Measurements from ENCODE around the gene KLHDC8B.

The KLHDC8B gene

DNA sequence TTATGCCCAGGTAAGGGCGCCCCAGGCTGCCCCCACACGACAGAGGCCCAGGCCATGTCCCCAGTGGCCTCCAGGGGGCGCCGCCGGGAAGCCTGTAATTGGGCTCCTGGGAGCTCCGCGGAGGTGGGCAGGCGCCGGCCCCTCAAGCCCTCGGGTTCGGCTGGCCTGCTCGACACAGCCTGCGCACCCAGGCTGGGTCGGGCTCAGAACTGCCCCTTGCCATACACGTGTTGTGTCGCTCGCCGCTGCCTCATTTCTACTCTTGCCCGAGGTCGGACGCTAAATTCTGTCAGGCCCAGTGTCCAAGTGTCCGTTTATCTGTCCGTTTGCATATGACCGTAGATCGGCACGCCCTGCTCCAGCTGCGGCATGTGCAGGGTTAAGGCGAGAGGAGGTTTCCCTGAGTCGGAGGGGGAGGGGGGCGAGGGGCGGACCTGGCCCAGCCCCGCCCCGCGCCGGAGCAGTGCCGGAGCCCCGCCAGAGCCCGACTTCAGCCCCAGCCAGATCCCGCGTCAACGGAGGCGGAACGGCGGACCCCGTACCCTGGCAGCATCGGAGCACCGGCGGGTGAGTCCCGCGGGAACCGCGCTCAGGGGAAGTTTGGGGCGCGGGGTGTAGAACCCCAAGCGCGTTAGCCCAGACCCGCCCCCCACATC, at the start of gene KLHDC8B:
Gene KLHDC8B, plus strand, starts transcription at position 480 of the 656 bp plus-strand sequence. CDS start 1,172 bp downstream, outside the sequence.
- peak; percentile 90 for DNase-seq

DNA sequence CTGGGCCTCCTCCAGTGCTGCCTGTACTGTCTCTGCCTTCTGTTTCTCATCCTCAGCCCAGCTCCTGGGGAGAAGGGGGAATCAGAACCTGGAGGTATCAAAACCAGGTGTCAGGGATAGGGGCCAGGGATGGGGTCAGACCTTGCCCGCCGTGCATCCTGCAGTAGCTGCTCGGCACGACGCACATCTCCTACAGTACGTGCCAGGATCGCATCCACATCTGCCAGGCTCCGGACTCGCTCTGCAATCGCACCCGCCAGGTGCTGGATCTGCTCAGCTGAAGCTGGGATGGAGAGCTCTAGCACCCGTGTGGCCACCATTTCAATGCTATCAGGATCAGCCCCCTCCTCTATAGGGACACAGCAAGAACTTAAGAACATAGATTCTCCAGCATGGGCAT, 49.4 kb upstream of the KLHDC8B start:
- no peak for DNase-seq

DNA sequence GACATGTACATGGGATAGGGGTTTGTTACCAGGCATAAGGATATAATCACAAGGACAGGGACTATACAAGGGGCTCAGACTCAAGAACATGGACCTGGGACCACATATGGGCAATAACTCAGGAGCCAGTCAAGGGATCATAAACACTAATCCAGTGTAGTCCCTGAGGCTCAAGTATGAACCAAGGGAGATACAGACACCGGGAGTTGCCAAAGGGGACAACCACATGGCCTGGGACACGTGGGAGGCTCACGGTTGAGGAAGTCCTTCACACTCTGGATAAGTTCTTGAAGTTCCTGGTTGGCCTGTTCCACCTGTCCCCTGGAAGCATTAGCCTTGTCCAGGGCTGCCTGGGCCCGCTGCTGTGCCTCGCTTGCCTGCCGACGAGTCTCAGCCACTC, 48.9 kb upstream of the KLHDC8B start:
- no peak for DNase-seq

DNA sequence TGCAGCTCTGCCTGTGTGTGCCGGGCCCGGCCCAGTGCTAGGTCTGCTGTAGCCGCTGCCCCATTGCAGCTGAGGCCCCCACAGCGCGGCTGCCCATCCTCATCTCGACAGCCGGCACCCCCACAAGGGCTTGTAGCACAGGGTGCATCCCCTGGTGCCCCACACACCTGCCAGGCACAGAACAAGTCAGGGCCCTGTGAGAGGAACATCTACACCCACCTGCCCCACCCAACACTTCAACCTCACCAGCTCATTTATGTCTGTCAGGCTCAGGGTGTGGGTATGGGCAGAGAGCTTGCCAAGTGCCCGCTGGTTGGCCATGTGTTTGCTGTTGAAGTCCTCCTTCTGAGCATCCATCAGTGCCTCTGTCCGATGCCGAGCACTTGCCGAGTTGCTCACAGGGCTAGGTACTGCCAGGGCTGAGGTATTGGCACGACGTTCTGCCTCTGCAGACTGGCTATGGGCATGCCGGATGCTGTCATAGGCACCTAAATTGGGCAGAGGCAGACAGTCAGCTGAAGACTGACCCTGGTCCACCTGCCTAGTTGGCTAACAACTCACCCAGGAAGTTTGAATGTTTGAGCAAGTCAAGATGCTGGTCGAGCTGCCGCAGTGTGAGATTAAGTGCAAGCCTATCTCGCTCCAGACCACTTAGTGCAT, 48.4 kb upstream of the KLHDC8B start:
- DNase-seq, result no peak

DNA sequence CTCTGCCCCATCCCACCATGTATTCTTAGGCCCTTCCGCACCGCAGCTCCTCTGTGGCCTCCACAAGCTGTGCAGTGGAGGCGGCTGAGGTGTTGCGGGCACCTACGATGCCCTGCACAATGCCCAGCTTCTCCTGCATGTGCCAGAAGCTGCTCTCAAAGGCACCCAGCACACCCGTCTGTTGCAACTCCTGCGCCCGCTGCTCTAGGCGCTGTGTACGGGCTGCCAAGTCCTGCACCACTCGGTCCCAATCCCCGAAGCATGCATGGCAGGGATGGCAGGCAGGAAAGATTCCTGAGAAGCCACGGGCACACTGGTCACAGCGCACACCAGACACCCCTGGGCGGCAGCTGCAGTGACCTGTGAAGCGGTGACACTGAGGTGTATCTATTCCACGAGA, 47.7 kb upstream of the KLHDC8B start:
- DNase-seq, result no peak

DNA sequence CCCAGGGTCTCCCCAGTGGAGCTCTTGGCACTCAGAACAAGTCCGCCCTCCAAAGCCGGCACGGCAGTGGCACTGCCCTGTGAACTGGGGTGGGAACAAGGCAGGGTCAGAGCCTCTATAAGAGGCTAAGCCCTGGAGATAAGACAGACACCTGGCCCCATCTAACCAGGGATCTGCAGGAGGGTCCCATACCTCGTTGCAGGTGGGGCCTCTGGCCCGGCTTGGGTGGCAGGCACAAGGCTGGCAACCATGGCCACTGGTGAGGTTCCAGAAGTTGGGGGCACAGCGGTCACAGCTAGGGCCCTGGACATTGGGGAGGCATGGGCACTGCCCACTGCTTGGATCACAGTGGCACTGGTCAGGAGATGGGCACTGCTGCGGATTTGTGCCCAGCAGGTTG, 47.2 kb upstream of the KLHDC8B start:
- DNase-seq, result no peak

DNA sequence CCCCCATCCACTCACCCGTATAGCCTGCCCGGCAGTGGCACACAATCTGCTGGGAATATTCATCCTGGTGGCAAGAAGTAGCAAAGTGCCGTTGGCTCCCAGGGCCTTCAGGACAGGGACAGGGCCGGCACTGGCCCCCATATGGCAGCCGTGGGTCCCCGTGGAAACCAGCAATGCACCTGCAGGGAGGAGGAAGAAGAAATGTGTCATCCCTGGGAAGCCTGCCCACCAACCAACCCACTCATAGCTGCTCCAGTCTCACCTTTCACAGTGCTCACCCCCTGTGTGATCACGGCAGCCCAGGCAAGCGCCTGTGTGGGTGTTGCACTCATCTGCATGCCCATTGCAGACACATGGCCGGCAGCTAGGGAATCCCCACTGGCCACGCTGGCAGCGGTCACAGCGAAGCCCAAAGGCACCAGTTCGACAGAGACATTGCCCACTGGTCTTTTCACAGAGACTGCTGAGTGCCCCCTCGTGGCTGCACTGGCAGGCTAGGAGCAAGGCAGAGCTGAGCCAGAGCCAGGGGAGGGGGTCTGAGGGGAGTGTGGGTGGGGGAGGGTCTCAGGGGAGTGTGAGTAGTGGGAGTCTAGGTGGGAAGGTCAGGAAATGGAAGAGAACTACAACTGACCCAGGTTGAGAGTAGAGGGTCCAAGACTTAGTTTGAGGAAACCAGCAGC, 46.3 kb upstream of the KLHDC8B start:
- DNase-seq, result no peak

DNA sequence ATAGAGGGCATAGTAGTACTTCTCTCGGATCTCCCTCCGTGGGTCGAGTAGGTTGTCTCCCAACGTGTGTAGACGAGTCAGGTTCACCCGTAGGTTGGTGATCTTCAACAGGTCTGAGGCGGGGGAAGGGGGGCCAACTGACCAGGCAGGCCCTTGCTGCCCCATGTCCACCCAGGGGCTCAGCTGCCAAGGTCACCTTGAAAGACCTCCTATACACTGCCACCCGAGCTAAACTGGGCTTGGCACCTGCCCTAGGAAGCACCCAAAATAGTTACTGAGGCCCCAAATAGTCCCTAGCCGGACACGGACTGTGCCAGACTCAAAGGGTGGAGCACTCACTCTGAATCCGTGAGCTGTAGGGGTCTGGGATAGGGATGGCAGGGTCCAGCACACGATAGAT, 40.4 kb upstream of the KLHDC8B start:
- no peak for DNase-seq

DNA sequence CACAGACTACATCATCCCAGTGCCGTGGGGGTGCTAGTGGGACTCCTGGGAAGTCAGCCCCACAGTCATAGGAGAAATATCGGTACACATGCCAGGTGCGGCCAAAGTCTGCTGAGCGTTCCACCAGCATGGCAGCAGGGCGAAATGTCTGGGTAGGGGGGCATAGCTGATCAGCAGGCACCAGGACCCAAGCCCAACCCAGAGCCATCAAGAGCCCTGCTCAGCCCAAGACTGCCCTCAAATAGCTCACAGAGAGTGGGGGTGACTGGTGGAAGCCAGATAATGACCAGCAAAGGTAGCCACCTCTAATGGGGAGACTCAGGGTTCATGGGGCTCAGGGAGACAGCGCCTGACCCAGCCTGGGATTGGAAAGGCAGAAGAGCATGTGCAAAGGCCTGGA, 39.8 kb upstream of the KLHDC8B start:
- no peak for DNase-seq

DNA sequence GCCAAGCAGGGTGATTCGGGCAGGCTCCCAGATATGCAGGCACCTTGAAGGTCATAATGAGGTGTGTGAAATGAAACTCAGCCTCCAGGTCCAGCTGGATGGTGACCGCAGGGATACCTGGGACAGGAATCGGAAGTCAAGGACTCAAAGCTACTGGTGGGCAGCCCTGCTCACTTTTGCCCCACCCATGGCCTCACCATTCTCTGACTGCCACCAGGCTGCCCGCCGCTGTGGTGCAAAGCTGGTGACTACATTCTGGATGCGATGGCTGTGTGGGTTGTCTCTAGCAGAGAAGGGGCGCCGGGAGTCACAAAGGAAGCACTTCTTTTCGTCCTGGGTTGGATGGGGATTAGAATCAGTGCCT, 39.3 kb upstream of the KLHDC8B start:
- DNase-seq, result no peak

DNA sequence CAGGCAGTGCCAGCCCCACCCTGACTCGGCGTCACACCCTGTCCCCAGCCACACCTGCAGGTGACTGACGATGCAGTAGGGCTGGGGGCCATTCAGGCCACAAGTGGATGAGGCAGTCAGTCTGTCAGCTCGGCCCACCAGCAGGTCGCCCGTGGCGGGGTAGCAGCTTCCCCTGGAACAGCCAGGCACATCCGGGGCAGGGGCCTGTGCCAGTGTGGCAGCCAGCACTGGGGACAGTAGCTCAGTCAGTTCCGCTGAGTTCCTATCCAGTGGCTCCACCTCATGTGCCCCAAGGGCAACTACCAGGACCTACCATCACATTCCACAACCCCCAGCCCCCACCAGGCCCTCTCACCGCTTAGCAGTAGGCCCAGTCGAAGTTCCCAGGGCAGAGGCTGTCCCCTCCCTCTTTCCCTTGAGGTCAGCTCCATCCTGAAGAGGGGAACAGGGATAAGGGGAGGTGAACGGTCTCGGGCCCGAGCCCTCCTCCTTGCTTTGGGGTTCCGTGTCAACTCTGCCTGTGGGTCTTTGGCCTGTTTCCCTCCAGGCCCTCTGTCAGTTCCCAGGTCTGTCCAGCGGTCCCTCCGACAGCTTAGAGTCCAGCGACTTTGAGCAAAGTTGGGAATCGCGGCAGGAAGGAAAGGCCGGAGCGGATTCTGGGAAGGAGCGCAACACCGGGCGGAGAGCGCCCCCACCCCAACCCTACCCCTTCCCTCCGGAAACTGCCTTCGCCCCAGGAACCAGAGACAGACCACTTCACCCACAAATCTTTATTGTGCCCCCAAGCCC, 38.8 kb upstream of the KLHDC8B start, which contains the start of gene LAMB2:
Gene LAMB2, minus strand, starts transcription at position 614 of the 789 bp plus-strand sequence. Its CDS starts 183 bp downstream, at position 431.
- DNase-seq, result peak; percentile 83

DNA sequence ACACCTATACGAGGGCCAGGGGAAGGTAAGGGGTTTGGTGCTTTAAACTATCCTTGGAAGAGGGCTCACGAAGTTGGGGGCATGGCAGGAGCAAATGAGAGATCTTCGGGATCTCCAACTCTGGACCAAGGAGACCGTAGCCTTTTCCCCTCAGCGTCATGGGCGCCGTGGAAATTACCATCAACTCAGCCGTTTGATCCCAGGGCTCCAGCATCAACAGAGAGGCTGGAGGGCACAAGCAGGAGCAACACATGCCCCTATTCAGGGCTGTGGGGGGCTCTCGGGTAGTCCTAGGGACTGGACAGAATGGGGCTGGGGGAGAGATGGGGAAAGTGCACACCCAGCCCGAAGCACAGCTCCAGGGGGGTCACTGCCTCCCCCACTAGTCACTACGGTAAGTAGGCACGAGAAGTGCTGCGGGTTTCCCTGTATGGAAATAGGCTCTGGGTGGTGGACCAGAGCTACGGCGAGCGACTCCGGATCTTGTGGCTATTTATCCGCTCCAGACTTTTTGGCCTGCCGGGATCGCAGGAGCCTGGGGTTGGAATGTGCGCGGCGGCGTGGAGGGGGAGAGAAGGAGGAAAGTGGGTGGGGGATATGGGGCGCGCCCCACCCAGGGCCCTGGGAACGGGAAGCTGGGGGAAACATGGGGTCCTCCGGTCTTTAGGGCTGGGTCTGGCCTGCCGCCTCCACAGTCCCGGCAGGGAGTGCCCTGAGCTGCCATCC, 38.0 kb upstream of the KLHDC8B start:
- DNase-seq, result peak; percentile 92

DNA sequence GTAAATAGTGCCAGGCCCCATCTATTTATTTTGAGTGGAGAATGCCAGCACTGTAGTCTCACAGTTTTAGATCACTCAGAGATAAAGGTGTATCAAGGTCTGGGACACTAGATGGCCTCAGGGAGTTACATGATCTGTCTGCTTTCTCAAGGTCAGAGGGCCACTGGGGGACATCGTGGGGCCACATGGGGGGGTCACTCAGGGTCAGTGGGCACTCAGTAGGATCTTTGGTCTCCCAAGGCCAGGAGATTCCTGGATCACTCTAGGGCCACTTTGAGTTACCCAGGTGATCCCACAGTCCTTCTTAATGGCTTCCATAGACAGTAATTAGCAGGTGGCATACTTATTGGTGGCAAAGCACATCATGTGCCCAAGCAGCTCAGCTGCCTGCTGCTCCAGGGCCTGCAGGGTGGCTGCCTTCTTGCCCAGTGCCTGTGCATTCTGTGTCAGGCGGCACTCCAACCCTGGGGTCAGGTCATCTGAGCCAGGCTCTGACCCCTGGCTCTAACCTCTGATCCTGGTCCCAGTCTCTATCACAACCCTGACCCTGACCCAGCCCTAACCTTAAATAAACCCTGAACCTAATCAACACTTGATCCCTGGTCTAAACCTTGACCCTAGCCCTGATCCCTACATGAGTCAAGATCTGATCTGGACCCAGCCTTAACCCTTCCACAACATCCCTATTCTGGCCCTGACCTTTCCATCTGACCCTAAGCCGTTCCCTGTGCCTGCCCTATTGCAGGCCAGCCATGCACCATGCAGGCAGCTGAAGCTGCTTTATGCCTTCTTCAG, 36.7 kb upstream of the KLHDC8B start:
- no peak for DNase-seq

DNA sequence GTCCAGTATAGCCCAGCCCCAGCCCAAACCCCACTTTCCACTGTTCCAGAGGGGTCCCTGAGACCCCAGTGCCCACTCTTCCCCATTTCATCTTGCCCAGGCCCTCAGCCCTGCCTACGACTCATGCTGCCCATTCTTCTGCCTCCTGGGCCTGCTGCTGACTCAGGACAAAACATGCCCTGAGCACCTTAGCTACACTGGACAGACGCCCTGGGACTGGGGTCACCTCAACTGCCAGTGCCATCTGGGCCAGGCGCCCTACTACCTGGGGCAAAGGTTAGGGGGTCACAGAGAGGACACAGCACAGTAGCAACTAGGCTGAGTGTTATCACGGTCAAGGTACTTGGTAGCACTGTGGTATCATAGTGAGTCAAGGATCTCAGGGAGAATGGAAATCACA, 35.9 kb upstream of the KLHDC8B start:
- no peak for DNase-seq

DNA sequence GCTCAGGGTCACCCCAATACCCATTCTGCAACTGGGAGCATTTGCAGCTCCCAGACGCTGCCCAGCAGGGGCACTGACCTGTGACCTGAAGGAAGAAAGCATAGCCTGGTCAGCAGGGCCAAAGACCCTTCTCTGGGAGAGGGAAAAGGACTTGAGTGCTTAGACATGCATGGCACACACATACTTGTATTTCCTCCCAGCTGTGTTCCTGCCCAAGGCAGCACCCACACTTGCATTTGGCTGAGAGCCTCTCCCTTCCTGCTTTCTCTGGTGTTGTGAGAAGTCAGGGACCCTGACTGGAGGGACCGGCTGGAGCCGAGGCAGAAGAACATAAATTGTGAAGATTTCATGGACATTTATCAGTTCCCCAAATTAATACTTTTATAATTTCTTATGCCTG, 31.3 kb upstream of the KLHDC8B start:
- no peak for DNase-seq

DNA sequence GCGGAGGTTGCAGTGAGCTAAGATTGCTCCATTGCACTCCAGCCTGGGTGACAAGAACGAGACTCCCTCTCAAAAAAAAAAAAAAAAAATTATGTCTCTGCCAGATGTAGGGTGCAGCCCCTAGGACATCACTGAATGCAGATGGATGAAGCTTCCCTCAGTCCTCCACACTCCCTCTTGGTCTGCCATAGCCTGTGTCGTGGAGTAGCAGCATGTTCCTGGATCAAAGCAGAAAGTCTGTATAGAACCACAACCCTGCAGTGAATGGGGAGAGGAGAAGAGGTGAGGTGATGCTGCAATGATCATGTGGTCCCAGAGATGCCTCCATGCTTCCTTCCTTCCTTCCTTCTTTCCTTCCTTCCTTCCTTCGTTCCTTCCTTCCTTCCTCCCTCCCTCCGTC, 23.2 kb upstream of the KLHDC8B start:
- DNase-seq, result no peak

DNA sequence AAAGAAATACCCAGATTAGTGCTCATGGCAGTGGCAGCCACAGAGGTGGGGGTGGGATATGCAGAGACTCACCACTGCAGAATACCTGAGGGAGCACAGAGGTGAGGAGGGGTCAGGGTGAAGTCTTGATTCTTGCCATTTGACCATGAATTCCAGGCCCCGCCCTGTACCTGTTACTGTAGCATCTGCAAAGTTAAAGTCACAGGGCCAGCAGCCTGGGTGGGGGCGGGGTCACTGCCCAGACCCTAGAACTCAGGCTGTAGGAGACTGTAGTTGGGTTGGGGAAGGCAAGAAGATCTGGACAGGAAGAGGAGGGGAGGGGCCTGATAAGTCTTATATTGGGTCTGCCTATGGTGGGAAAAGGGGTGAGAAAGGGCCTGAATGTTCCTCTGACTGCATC, 19.8 kb upstream of the KLHDC8B start:
- no peak for DNase-seq

DNA sequence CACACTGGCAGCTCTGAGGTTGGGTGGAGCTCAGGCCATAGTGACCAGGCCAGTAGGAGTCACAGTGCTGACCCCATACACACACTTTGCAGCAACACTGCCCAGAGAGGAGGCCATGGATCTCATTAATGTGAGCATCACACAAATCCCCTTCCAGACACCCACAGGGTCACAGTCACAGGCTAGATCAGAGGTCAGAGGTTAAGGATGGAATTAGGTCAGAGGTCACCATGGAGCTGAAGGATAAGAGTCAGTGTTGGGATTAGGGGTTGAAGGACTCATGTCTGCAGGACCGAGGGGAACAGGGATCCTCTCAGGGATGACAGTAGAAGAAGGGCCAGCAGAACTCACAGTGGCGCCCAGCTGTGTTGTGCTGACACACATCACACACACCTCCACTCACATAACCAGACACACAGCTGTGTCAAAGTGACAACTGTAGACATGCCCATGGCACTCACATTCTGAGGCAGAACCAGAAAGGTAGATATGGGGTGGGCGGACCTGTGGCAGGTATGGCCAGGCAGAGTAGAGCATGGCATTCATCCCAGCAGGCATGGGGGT, 18.0 kb upstream of the KLHDC8B start:
- DNase-seq, result no peak

DNA sequence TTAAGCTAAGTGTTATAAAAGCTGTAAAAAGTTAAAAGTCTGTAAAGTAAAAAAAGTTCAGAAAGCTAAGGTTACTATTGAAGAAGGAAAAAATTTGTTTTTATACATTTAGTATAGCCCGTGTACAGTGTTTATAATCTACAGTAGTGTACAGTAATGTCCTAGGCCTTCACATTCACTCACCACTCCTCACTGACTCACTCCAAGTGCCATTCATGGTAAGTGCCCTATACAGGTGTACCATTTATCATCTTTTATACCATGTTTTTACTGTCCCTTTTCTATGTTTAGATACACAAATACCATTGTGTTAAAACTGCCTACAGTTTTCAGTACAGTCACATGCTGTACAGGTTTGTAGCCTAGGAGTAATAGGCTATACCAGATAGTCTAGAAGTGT, 14.1 kb upstream of the KLHDC8B start:
- no peak for DNase-seq

DNA sequence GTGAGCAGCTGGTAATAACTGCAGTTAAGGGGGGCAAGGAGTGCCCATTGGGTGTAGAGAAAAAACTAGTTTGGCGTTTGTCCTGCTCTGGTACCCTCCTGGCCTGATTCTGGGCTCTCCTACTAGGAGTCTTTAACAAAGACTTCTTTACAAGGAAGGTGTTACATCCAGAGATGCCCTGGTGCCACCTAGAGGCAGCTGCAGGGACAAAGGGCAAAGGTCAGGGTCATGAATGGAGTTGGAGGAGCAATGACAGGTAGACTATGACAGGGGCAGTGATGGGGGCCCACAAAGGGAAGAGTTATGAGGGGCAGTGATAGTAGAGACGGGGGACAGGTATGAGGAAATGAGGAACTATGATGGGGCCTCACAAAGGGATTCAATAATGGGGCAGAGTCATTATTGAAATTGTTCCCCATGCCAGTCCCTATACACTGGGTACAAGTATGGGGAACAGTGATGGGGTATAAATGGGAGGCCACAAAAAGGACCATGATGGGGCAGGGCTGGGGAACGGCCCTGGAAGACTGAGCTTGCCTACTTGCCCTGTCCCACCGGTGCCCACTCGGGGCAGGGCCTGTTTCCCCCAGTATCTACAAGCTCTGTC, 13.2 kb upstream of the KLHDC8B start:
- DNase-seq, result no peak

DNA sequence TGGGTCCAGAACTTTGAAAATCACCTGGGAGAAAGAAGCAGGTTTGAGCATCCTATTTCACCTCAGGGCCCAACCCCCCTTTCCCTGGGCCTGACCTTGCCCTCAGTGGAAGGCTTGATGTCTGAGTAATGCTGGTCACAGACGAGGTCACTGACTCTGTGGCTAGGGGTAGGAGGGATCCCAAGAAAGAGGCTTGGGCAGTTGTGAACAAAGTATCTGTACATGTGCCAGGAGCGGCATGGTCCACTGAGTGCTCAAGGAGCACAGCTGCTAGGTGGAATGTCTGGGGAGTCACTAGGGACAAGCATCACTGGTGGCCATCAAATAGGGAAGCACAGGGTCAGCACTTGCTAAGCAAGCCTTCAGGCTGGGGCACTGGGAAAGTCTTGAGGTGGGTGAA, 12.6 kb upstream of the KLHDC8B start:
- DNase-seq, result no peak
